Measurements from ENCODE around the gene SERPINB5.

The SERPINB5 gene

DNA sequence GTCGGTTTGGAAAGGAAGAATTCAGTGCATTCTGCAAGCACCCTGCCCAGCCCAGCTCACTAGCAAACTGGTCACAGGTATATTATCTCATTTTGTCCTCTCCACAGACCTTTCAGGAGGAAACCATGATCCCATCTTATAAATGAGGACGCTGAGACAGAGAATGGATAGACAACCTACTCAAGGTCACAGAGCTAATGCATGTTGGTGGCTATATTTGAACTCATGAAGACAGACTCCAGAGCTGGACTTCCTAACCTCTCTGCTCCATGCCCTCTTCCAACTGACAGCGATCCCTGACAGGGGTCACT is 29.5 kb downstream of the SERPINB5 start:
- no peak overlapping the region for H3K4me2 ChIP-seq
- no peaks in the 10 kb centered on the region for H3K4me1 ChIP-seq (ENCODE audit: low read depth, poor library complexity, severe bottlenecking)
- no peaks in the 10 kb centered on the region for H3K79me2 ChIP-seq (ENCODE audit: insufficient read depth, low read depth)
- no peaks in the 10 kb centered on the region for H4K20me1 ChIP-seq (ENCODE audit: insufficient read depth)
- H3K27me3 ChIP-seq (ENCODE audit: insufficient read depth, low read depth) = no peaks in the 10 kb centered on the region
- TF ChIP-seq, protein P1, sequence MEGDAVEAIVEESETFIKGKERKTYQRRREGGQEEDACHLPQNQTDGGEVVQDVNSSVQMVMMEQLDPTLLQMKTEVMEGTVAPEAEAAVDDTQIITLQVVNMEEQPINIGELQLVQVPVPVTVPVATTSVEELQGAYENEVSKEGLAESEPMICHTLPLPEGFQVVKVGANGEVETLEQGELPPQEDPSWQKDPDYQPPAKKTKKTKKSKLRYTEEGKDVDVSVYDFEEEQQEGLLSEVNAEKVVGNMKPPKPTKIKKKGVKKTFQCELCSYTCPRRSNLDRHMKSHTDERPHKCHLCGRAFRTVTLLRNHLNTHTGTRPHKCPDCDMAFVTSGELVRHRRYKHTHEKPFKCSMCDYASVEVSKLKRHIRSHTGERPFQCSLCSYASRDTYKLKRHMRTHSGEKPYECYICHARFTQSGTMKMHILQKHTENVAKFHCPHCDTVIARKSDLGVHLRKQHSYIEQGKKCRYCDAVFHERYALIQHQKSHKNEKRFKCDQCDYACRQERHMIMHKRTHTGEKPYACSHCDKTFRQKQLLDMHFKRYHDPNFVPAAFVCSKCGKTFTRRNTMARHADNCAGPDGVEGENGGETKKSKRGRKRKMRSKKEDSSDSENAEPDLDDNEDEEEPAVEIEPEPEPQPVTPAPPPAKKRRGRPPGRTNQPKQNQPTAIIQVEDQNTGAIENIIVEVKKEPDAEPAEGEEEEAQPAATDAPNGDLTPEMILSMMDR (conservative IDR thresholded peaks at IDR 0.05; ENCODE audit: low read depth, low read length) = peak; percentile 59
- no peak overlapping the region for H2AFZ ChIP-seq (ENCODE audit: low read depth)
- no peaks in the 10 kb centered on the region for H3K36me3 ChIP-seq (ENCODE audit: insufficient read depth)
- H3K4me3 ChIP-seq (IDR thresholded peaks at IDR 0.05; ENCODE audit: insufficient read depth, low read depth, low read length) = no peak overlapping the region
- H3K9ac ChIP-seq = no peak overlapping the region
- no peak overlapping the region for H3K27ac ChIP-seq

DNA sequence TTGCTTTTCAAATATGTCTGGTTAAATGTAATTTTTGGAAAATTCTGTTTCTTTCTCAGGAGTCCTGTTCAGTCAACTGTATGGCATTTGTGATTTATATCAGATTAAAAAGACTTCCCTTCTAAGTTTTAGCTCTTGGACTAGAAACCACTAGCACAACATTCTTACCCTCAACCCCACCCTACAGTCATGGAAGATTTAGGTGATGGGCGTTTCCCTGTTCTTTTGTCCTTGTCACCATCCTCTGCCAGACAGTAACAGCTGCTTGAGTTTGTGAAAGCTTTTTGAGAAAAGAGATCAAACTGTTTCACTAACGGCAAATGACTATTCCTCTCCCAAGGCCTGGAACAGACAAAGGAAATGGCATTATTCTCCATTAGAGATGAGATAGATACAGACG is 31.8 kb downstream of the SERPINB5 start:
- H3K4me2 ChIP-seq = no peak overlapping the region

DNA sequence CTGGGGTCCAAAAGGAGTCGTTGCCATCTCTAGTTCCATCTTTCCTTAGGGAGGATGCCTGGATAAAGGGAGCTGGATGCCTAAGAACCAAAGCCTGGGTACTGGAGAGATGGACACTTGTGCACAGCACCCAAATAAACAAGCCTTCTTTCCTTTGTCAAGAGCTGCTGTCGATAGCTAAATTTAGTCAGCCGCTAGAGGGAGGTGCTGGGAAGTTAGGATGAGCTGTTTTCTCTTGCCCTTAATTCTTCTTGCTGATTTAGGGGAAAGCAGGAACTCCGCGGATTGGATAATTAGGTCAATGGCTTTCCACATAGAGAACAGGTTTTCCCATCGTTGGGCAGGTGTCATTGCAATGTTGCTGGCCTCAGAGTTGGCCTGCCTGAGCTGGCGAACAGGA is 34.5 kb downstream of the SERPINB5 start:
- H3K9ac ChIP-seq = no peak overlapping the region
- H3K27me3 ChIP-seq (ENCODE audit: insufficient read depth, low read depth) = no peaks in the 10 kb centered on the region
- H3K4me1 ChIP-seq (ENCODE audit: low read depth, poor library complexity, severe bottlenecking) = no peaks in the 10 kb centered on the region
- H3K27ac ChIP-seq = no peak overlapping the region
- H2AFZ ChIP-seq (ENCODE audit: low read depth) = no peak overlapping the region
- H3K4me3 ChIP-seq (IDR thresholded peaks at IDR 0.05; ENCODE audit: insufficient read depth, low read depth, low read length) = no peak overlapping the region
- H3K79me2 ChIP-seq (ENCODE audit: insufficient read depth, low read depth) = no peaks in the 10 kb centered on the region
- TF ChIP-seq, protein P1 (conservative IDR thresholded peaks at IDR 0.05; ENCODE audit: low read depth, low read length) = peak; percentile 72
- no peak overlapping the region for H3K4me2 ChIP-seq
- no peaks in the 10 kb centered on the region for H3K36me3 ChIP-seq (ENCODE audit: insufficient read depth)
- H4K20me1 ChIP-seq (ENCODE audit: insufficient read depth) = no peaks in the 10 kb centered on the region

More for the DNA sequence above, 31.8 kb downstream of the SERPINB5 start:
- Histone ChIP-seq H3K79me2 (ENCODE audit: insufficient read depth, low read depth) (no peaks in the 10 kb centered on the region), H3K36me3 (ENCODE audit: insufficient read depth) (no peaks in the 10 kb centered on the region), H3K27me3 (ENCODE audit: insufficient read depth, low read depth) (no peaks in the 10 kb centered on the region), H3K4me3 (IDR thresholded peaks at IDR 0.05; ENCODE audit: insufficient read depth, low read depth, low read length) (no peak overlapping the region), H3K4me1 (ENCODE audit: low read depth, poor library complexity, severe bottlenecking) (no peaks in the 10 kb centered on the region), H3K27ac (no peak overlapping the region), H4K20me1 (ENCODE audit: insufficient read depth) (no peaks in the 10 kb centered on the region), H3K9ac (no peak overlapping the region), H2AFZ (ENCODE audit: low read depth) (no peak overlapping the region)
- TF ChIP-seq, protein P1 (conservative IDR thresholded peaks at IDR 0.05; ENCODE audit: low read depth, low read length) = no peak

DNA sequence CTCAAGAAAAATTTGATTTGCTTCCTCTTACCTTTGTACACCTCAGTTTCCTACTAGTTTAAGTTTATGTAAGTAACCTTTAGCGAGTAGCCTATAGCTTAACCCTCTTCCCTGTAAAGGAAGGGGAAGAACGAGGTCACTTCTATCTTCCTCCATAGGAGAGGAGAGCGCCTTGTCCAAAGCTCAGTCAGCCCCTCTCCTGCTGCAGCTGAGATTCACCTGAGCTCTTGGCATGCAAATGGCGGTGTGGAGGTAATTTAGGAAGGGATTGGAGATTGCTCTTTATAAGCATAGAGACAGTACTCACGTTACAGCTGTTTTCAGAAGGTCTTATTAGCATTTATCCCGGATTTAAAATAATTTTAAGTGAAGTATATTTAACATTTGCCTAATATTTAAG is 37.6 kb downstream of the SERPINB5 start:
- Histone ChIP-seq H3K4me3 (IDR thresholded peaks at IDR 0.05; ENCODE audit: insufficient read depth, low read depth, low read length) (no peak overlapping the region), H3K9ac (no peak overlapping the region), H2AFZ (ENCODE audit: low read depth) (no peak overlapping the region), H3K4me1 (ENCODE audit: low read depth, poor library complexity, severe bottlenecking) (peaks cover 3% of the 10 kb centered on the region), H3K27me3 (ENCODE audit: insufficient read depth, low read depth) (no peaks in the 10 kb centered on the region), H3K36me3 (ENCODE audit: insufficient read depth) (no peaks in the 10 kb centered on the region), H3K27ac (no peak overlapping the region), H3K79me2 (ENCODE audit: insufficient read depth, low read depth) (no peaks in the 10 kb centered on the region), H3K4me2 (no peak overlapping the region), H4K20me1 (ENCODE audit: insufficient read depth) (no peaks in the 10 kb centered on the region)
- TF ChIP-seq, protein P1 (conservative IDR thresholded peaks at IDR 0.05; ENCODE audit: low read depth, low read length) = no peak
